Peyer's patch (tissue), 4 donors: ENCODE data around the gene SAFB. TPM values are rescaled to one million over a fixed set of nuclear protein-coding genes. Genes with fewer than 3 reads are reported as not detected.
A peak's percentile ranks its signal among the peaks of the same experiment; 100 is the strongest.

ENCODE experiments used
- DNase-seq, 3 donors: peaks; one replicate each; pipeline ENCODE4 v3.0.0-alpha.2; 2017 to 2019
- H3K27ac ChIP-seq, 4 donors: fragments of 200-600 bp; sonication (generic); one replicate each; pipeline ENCODE4 v1.5.1; 2016 to 2019
- H3K27me3 ChIP-seq, 2 donors: fragments of 200-600 bp; sonication (generic); one replicate each; pipeline ENCODE4 v1.5.1; 2019
- H3K36me3 ChIP-seq, 3 donors: fragments of 200-600 bp; sonication (generic); one replicate each; pipeline ENCODE4 v1.5.1; 2016 to 2019
- H3K4me1 ChIP-seq, 4 donors: fragments of 200-600 bp; sonication (generic); one replicate each; pipeline ENCODE4 v1.5.1; 2016 to 2019
- H3K4me3 ChIP-seq, 4 donors: fragments of 200-600 bp; sonication (generic); 1 replicate in 3 of 4; 2 replicates in 1 of 4; pipeline ENCODE4 v1.5.1; 2016 to 2019; ENCODE audit warnings: mild to moderate bottlenecking in 1 of 4
- H3K9me3 ChIP-seq, 4 donors: fragments of 200-600 bp; sonication (generic); one replicate each; pipeline ENCODE4 v1.5.1; 2016 to 2019; ENCODE audit warnings: mild to moderate bottlenecking in 1 of 4
- POLR2A ChIP-seq, 2 donors: fragments of 450-650 bp; IDR thresholded peaks; one replicate each; pipeline ENCODE4 v1.5.1; 2017; ENCODE audit warnings: antibody characterized with exemption in 2 of 2, mild to moderate bottlenecking in 2 of 2, moderate library complexity in 2 of 2
- total RNA-seq, 4 donors: library from RNA; depleted of rRNA; stranded (reverse); fragments of >200 nt; gene quantifications; one replicate each; pipeline ENCODE4 v1.1.0, GENCODE V29; 2016
- TF ChIP-seq, protein P1 (sequence below), 6 experiments: fragments of 450-650 bp in 4 of 6; fragments of 200-600 bp in 2 of 6; sonication (generic) in 1 of 6; IDR thresholded peaks; one replicate each; pipeline ENCODE4 v1.5.1; 2017 to 2019; ENCODE audit warnings: antibody characterized with exemption in 6 of 6, mild to moderate bottlenecking in 3 of 6, moderate library complexity in 1 of 6

The SAFB gene
- total RNA-seq, 4 donors from 2014 or later: 86.3 to 374 (median 163) TPM

DNA sequence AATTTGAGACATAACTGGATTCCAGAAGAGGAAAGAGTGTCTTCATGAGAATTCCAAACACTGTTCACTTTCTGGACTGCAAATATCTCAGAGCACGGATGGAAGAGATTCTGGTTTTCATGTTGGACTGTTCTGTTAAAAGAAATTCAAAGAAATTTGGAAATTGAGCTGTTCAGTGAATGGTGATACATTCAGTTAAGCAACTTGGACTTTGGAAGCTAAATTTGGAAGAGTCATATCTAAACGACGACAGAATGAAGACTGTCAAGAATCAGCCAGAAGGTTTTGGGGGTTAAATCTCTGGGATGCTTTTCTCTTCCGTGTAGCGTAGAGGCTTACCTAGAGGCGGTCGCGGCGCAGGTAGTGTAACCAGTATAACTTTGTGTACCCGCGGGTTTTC is 25.6 kb downstream of the SAFB start:
- no peaks in the 10 kb centered on the region for H3K4me1 ChIP-seq
- no peak overlapping the region for H3K4me3 ChIP-seq
- peaks cover 0 to 89% (median 5%) of the 10 kb centered on the region in 3 donors for H3K36me3 ChIP-seq
- no peak overlapping the region for H3K27ac ChIP-seq
- H3K9me3 ChIP-seq: no peaks in the 10 kb centered on the region
- DNase-seq: no peak
- H3K27me3 ChIP-seq: no peaks in the 10 kb centered on the region
- TF ChIP-seq POLR2A (IDR thresholded peaks at IDR 0.05): no peak
- TF ChIP-seq, protein P1, sequence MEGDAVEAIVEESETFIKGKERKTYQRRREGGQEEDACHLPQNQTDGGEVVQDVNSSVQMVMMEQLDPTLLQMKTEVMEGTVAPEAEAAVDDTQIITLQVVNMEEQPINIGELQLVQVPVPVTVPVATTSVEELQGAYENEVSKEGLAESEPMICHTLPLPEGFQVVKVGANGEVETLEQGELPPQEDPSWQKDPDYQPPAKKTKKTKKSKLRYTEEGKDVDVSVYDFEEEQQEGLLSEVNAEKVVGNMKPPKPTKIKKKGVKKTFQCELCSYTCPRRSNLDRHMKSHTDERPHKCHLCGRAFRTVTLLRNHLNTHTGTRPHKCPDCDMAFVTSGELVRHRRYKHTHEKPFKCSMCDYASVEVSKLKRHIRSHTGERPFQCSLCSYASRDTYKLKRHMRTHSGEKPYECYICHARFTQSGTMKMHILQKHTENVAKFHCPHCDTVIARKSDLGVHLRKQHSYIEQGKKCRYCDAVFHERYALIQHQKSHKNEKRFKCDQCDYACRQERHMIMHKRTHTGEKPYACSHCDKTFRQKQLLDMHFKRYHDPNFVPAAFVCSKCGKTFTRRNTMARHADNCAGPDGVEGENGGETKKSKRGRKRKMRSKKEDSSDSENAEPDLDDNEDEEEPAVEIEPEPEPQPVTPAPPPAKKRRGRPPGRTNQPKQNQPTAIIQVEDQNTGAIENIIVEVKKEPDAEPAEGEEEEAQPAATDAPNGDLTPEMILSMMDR (IDR thresholded peaks at IDR 0.05): no peak

DNA sequence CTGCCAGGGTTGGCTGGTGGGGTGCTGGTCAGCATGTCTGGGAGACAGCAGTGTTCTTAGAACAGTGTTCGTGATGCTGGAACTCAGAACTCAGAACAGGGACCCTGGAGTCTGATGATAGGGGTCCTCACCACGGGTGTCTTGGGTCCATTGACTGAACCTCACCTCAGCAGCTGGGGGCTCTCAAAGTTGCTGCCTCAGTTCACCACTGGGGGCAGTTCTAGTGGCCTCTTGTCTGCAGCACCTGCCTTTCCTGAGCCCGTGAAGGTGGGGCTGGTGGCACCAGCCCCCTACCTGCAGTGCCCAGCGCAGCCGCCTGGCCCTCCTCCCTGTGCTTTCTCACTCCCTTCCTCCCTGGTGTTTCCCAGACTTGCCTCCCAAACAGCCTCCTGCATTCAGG is 28.5 kb downstream of the SAFB start:
- H3K36me3 ChIP-seq: peaks cover 0 to 91% (median 9%) of the 10 kb centered on the region in 3 donors
- no peak for TF ChIP-seq POLR2A (IDR thresholded peaks at IDR 0.05)
- TF ChIP-seq, protein P1 (IDR thresholded peaks at IDR 0.05): no peak
- H3K4me3 ChIP-seq: no peak overlapping the region
- peak in 1 of 3 donors; percentile 36 for DNase-seq
- H3K27ac ChIP-seq: no peak overlapping the region
- H3K4me1 ChIP-seq: no peaks in the 10 kb centered on the region
- H3K27me3 ChIP-seq: no peaks in the 10 kb centered on the region
- no peaks in the 10 kb centered on the region for H3K9me3 ChIP-seq

DNA sequence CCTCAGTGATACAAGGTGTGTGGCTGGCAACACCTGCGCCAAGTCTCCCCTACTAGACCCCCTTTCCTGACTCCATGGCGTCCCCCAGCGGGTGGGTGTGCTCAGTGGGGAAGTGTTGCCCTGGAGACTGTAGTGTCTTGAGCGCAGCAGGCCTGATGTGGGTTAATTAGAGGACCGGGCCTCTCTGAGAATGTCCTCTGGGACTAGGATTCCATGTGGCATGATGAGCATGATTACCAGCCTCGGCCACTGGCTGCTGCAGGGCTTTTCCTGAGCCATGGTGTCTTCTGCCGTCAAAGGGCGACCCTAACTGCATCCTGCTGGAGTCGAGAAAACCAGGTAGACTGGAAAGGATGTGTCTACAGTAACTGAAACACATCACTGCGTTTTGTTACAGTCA is 29.4 kb downstream of the SAFB start:
- Histone ChIP-seq H3K9me3 (no peaks in the 10 kb centered on the region), H3K27ac (no peak overlapping the region), H3K36me3 (peaks cover 0 to 91% (median 9%) of the 10 kb centered on the region in 3 donors), H3K4me1 (no peaks in the 10 kb centered on the region), H3K4me3 (no peak overlapping the region), H3K27me3 (no peaks in the 10 kb centered on the region)
- DNase-seq: peak in 1 of 3 donors; percentile 10
- TF ChIP-seq, protein P1 (IDR thresholded peaks at IDR 0.05): no peak
- TF ChIP-seq POLR2A (IDR thresholded peaks at IDR 0.05): no peak

GRCh38 chr19:5654931-5655330 is 32.0 kb downstream of the SAFB start:
- no peaks in the 10 kb centered on the region for H3K9me3 ChIP-seq
- DNase-seq: peak in 1 of 3 donors; percentile 19
- TF ChIP-seq, protein P1 (IDR thresholded peaks at IDR 0.05): no peak
- H3K27ac ChIP-seq: no peak overlapping the region
- H3K4me3 ChIP-seq: no peak overlapping the region
- no peaks in the 10 kb centered on the region for H3K27me3 ChIP-seq
- H3K36me3 ChIP-seq: peaks cover 0 to 100% (median 9%) of the 10 kb centered on the region in 3 donors
- no peaks in the 10 kb centered on the region for H3K4me1 ChIP-seq

DNA sequence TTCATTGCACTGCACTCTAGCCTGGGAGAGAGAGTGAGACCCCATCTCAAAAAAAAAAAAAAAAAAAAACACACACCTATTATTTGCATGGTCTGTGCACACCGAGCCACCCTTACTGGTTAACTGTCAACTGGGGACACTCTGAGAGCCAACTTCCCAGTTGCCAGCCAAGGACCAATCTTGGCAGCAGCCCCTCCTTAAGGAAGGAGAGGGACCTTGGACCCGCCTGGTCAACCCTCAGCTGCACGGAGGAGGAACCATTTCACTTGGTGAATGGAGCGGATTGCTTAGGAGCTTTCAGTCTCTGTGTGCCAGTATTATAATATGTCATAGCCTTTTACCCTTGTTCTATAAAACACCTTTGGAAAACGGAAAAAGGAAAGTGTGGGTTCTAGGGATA is 32.5 kb downstream of the SAFB start:
- peak in 2 of 3 donors; percentile 49 to 60 for DNase-seq
- no peak overlapping the region for H3K27ac ChIP-seq

More for the DNA sequence above, 32.5 kb downstream of the SAFB start:
- Histone ChIP-seq H3K27me3 (no peaks in the 10 kb centered on the region), H3K4me1 (no peaks in the 10 kb centered on the region), H3K4me3 (no peak overlapping the region), H3K9me3 (no peaks in the 10 kb centered on the region), H3K36me3 (peaks cover 0 to 98% (median 4%) of the 10 kb centered on the region in 3 donors)
- no peak for TF ChIP-seq POLR2A (IDR thresholded peaks at IDR 0.05)
- TF ChIP-seq, protein P1 (IDR thresholded peaks at IDR 0.05): no peak
